Osteocyte (in vitro differentiated cells): ENCODE results near the gene ATP11A. TPM values are rescaled to one million over a fixed set of nuclear protein-coding genes. Genes with fewer than 3 reads are reported as not detected.

Experiments
- DNase-seq: peaks from one replicate; pipeline ENCODE4 v3.0.0; 2021; ENCODE audit warnings: mixed read lengths; ENCODE audit not compliant: unreplicated experiment; ENCODE audit errors: extremely low spot score
- H3K27ac Mint-ChIP-seq: one replicate; pipeline ENCODE4 v1.8.0; 2021; ENCODE audit warnings: mild to moderate bottlenecking, mixed read lengths; ENCODE audit not compliant: unreplicated experiment
- H3K27me3 Mint-ChIP-seq: one replicate; pipeline ENCODE4 v1.8.0; 2021; ENCODE audit warnings: mixed read lengths; ENCODE audit not compliant: unreplicated experiment
- H3K36me3 Mint-ChIP-seq: one replicate; pipeline ENCODE4 v1.8.0; 2021; ENCODE audit warnings: mixed read lengths; ENCODE audit not compliant: unreplicated experiment
- H3K4me1 Mint-ChIP-seq: one replicate; pipeline ENCODE4 v1.8.0; 2021; ENCODE audit warnings: mixed read lengths; ENCODE audit not compliant: unreplicated experiment
- H3K4me3 Mint-ChIP-seq: one replicate; pipeline ENCODE4 v1.8.0; 2021; ENCODE audit warnings: mild to moderate bottlenecking, moderate library complexity, mixed read lengths; ENCODE audit not compliant: unreplicated experiment
- H3K9me3 Mint-ChIP-seq: one replicate; pipeline ENCODE4 v1.8.0; 2021; ENCODE audit warnings: mixed read lengths; ENCODE audit not compliant: unreplicated experiment
- CTCF ChIP-seq: fragments of 200-600 bp; sonication (generic); IDR thresholded peaks from 2 replicates; pipeline ENCODE4 v1.5.0; 2021; ENCODE audit warnings: antibody characterized with exemption, mild to moderate bottlenecking, moderate library complexity
- total RNA-seq: library from RNA; stranded (reverse); gene quantifications from 2 replicates; pipeline ENCODE4 v1.2.1, GENCODE V29; 2021

Gene ATP11A
- total RNA-seq, 1 donor from 2014 or later, result 15.7 TPM

- Mint-ChIP-seq H3K4me1 (peaks cover 13% of the 10 kb centered on the region), H3K36me3 (no peaks in the 10 kb centered on the region), H3K27ac (no peak overlapping the region), H3K27me3 (no peaks in the 10 kb centered on the region), H3K4me3 (no peak overlapping the region), H3K9me3 (no peaks in the 10 kb centered on the region)
- no peak for TF ChIP-seq CTCF
- DNase-seq, result no peak
These were observed 38.7 kb downstream of the ATP11A start for GRCh38 chr13:112728375-112729126.

- H3K9me3 Mint-ChIP-seq, result no peaks in the 10 kb centered on the region
- H3K27ac Mint-ChIP-seq, result no peak overlapping the region
- no peak for DNase-seq
- H3K36me3 Mint-ChIP-seq, result no peaks in the 10 kb centered on the region
- TF ChIP-seq CTCF, result no peak
- no peaks in the 10 kb centered on the region for H3K27me3 Mint-ChIP-seq
- H3K4me3 Mint-ChIP-seq, result no peak overlapping the region
- H3K4me1 Mint-ChIP-seq, result peaks cover 13% of the 10 kb centered on the region
These were observed 39.6 kb downstream of the ATP11A start for GRCh38 chr13:112729408-112729807.

GRCh38 chr13:112730157-112730671, 40.4 kb downstream of the ATP11A start:
- H3K27ac Mint-ChIP-seq, result no peak overlapping the region
- no peak overlapping the region for H3K4me3 Mint-ChIP-seq
- DNase-seq, result no peak
- H3K4me1 Mint-ChIP-seq, result peaks cover 13% of the 10 kb centered on the region
- no peaks in the 10 kb centered on the region for H3K36me3 Mint-ChIP-seq
- no peaks in the 10 kb centered on the region for H3K27me3 Mint-ChIP-seq
- H3K9me3 Mint-ChIP-seq, result no peaks in the 10 kb centered on the region
- TF ChIP-seq CTCF, result no peak

- Mint-ChIP-seq H3K27me3 (no peaks in the 10 kb centered on the region), H3K4me1 (no peaks in the 10 kb centered on the region), H3K27ac (no peak overlapping the region)
These were observed 42.1 kb downstream of the ATP11A start for GRCh38 chr13:112731667-112732616.

More at GRCh38 chr13:112731667-112732616, 42.1 kb downstream of the ATP11A start:
- H3K4me3 Mint-ChIP-seq, result no peak overlapping the region
- no peaks in the 10 kb centered on the region for H3K9me3 Mint-ChIP-seq
- no peaks in the 10 kb centered on the region for H3K36me3 Mint-ChIP-seq
- no peak for DNase-seq
- no peak for TF ChIP-seq CTCF
